ENCODE results near the gene KMT5B. TPM values are rescaled to one million over a fixed set of nuclear protein-coding genes. Genes with fewer than 3 reads are reported as not detected.
A peak's percentile ranks its signal among the peaks of the same experiment; 100 is the strongest.

The KMT5B gene
- total and polyA plus RNA-seq, 2 of the 13 experiments (the other 11 are each of a cell fraction or from before 2014, with no cell fraction given) = 17.6 to 23.7 TPM

DNA sequence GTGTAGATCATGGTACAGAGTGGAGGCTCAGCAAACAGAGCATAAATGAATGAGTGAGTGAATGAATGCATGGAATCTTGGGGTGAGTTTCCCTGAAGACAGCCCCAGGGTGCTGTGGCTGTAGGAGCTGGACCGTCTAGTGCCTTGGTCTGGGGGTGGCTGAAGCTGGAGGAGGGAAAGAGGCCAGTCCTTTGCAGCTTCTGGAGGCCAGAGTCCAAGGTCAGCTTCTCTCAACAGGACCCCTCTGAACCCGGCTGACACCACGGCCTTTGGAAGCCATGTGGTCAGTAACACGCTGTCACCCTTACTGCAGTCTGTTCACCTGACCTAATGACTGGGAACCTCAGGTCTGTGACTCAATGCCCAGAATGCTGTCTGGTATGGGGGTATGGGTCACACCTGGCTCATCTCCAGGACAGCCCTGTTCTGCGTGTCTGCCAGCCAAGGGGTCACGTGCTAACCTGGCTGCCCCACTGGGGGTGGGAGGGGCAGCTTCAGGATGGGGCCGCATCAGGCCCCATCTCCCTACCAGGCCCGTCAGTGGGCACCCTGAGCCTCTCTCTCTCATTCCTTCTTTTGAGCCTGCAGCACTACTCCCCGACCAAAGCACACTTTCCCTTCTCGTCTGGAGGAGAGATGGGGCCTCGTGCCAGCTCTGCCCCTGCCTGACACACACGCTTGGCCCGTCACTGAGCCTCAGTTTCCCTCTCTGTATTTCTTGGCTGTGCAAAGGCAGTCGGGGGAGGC, 67.8 kb downstream of the KMT5B start (continued):
- no peak for TF ChIP-seq CHD2 (IDR thresholded peaks at IDR 0.05; ENCODE audit: low read depth, low read length)
- no peak for TF ChIP-seq ZNF33A (CRISPR knock-in tag; IDR thresholded peaks at IDR 0.05; ENCODE audit: borderline replicate concordance)
- 0 out of 2 replicates have a peak, but pooled peaks have one; percentile 53 for TF ChIP-seq ZBTB20 (CRISPR knock-in tag; IDR thresholded peaks at IDR 0.05; ENCODE audit: borderline replicate concordance, low read depth)
- TF ChIP-seq THYN1 (CRISPR knock-in tag; IDR thresholded peaks at IDR 0.05; ENCODE audit: borderline replicate concordance, low read depth) = no peak
- TF ChIP-seq ZNF10 (CRISPR knock-in tag; IDR thresholded peaks at IDR 0.05; ENCODE audit: borderline replicate concordance, low read depth) = no peak
- no peak for TF ChIP-seq ETV6 (CRISPR knock-in tag; conservative IDR thresholded peaks at IDR 0.05)
- TF ChIP-seq PLRG1 (conservative IDR thresholded peaks at IDR 0.05) = no peak
- TF ChIP-seq E2F1 (CRISPR knock-in tag; IDR thresholded peaks at IDR 0.05) = no peak
- peak; percentile 90; the same call in 1 of the 2 replicates for TF ChIP-seq HOXA3 (CRISPR knock-in tag; IDR thresholded peaks at IDR 0.05)
- no peak for TF ChIP-seq ZNF382 (CRISPR knock-in tag; IDR thresholded peaks at IDR 0.05; ENCODE audit: borderline replicate concordance)
- peak; percentile 64; the same call in 1 of the 2 replicates for TF ChIP-seq KMT2A (CRISPR knock-in tag; IDR thresholded peaks at IDR 0.05)
- TF ChIP-seq, protein P1, sequence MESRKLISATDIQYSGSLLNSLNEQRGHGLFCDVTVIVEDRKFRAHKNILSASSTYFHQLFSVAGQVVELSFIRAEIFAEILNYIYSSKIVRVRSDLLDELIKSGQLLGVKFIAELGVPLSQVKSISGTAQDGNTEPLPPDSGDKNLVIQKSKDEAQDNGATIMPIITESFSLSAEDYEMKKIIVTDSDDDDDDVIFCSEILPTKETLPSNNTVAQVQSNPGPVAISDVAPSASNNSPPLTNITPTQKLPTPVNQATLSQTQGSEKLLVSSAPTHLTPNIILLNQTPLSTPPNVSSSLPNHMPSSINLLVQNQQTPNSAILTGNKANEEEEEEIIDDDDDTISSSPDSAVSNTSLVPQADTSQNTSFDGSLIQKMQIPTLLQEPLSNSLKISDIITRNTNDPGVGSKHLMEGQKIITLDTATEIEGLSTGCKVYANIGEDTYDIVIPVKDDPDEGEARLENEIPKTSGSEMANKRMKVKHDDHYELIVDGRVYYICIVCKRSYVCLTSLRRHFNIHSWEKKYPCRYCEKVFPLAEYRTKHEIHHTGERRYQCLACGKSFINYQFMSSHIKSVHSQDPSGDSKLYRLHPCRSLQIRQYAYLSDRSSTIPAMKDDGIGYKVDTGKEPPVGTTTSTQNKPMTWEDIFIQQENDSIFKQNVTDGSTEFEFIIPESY (CRISPR knock-in tag; IDR thresholded peaks at IDR 0.05) = peak; percentile 55; the same call in 1 of the 2 replicates
- no peak; the same call in 1 of the 2 replicates for TF ChIP-seq ATF7 (IDR thresholded peaks at IDR 0.05)
- TF ChIP-seq ATF7 (CRISPR knock-in tag; IDR thresholded peaks at IDR 0.05) = peak; percentile 77; the same call in 1 of the 2 replicates
- peak; percentile 68; the same call in 1 of the 2 replicates for TF ChIP-seq CEBPG (CRISPR knock-in tag; IDR thresholded peaks at IDR 0.05)
- TF ChIP-seq TOPORS (CRISPR knock-in tag; IDR thresholded peaks at IDR 0.05) = peak; percentile 42; the same call in 1 of the 2 replicates
- no peak for TF ChIP-seq THAP8 (CRISPR knock-in tag; IDR thresholded peaks at IDR 0.05; ENCODE audit: borderline replicate concordance)
- peak; percentile 87 for TF ChIP-seq HNRNPL (IDR thresholded peaks at IDR 0.05; ENCODE audit: low read depth, low read length)
- TF ChIP-seq SPEN (CRISPR knock-in tag; IDR thresholded peaks at IDR 0.05; ENCODE audit: low read depth) = peak; percentile 87
- peak; percentile 89 for TF ChIP-seq ARNTL (CRISPR knock-in tag; IDR thresholded peaks at IDR 0.05)
- no peak for TF ChIP-seq ZBTB2 (CRISPR knock-in tag; IDR thresholded peaks at IDR 0.05; ENCODE audit: low read depth)

All from HepG2 (cell line).